Fibroblast of lung (primary cell): Measurements from ENCODE around the gene CLEC4F. TPM values are rescaled to one million over a fixed set of nuclear protein-coding genes. Genes with fewer than 3 reads are reported as not detected.

ENCODE experiments used
- DNase-seq, 2 donors: peaks; one replicate each; pipeline versions ENCODE4 v3.0.0 to v3.0.0-alpha.2; 2010; ENCODE audit warnings: low read depth in 2 of 2
- H2AFZ ChIP-seq: 2 replicates; pipeline ENCODE4 v1.5.1; 2012; ENCODE audit warnings: low read length, control low read depth, inconsistent platforms
- H3K27ac ChIP-seq: 2 replicates; pipeline ENCODE4 v1.5.1; 2011; ENCODE audit warnings: low read length, control low read depth; ENCODE audit not compliant: insufficient read depth
- H3K27me3 ChIP-seq: 2 replicates; pipeline ENCODE4 v1.5.1; 2011; ENCODE audit warnings: mild to moderate bottlenecking, low read length; ENCODE audit not compliant: control insufficient read depth, insufficient read depth
- H3K36me3 ChIP-seq: 2 replicates; pipeline ENCODE4 v1.5.1; 2011; ENCODE audit warnings: low read length; ENCODE audit not compliant: control insufficient read depth, insufficient read depth
- H3K4me1 ChIP-seq: 2 replicates; pipeline ENCODE4 v1.5.1; 2011; ENCODE audit warnings: low read length; ENCODE audit not compliant: control insufficient read depth, insufficient read depth; ENCODE audit errors: extremely low read depth
- H3K4me2 ChIP-seq: 2 replicates; pipeline ENCODE4 v1.5.1; 2011; ENCODE audit warnings: low read length, control low read depth; ENCODE audit not compliant: insufficient read depth; ENCODE audit errors: extremely low read depth
- H3K4me3 ChIP-seq, 4 experiments: fragments of 200-600 bp in 1 of 4; sonication (generic) in 1 of 4; replicated peaks in 1 of 4; 2 replicates each; pipeline ENCODE4 v1.5.1; 2011 to 2016; ENCODE audit warnings: low read length in 4 of 4, low read depth in 3 of 4, mild to moderate bottlenecking in 3 of 4, control low read depth in 2 of 4, inconsistent platforms in 1 of 4, mixed read lengths in 1 of 4; ENCODE audit not compliant: insufficient read depth in 1 of 4; ENCODE audit errors: control extremely low read depth in 1 of 4
- H3K79me2 ChIP-seq: 2 replicates; pipeline ENCODE4 v1.5.1; 2012; ENCODE audit warnings: mild to moderate bottlenecking, low read length, inconsistent platforms; ENCODE audit not compliant: control insufficient read depth, insufficient read depth
- H3K9ac ChIP-seq: 2 replicates; pipeline ENCODE4 v1.5.1; 2011; ENCODE audit warnings: mild to moderate bottlenecking, low read length, control low read depth; ENCODE audit not compliant: insufficient read depth
- H3K9me3 ChIP-seq: 2 replicates; pipeline ENCODE4 v1.5.1; 2012; ENCODE audit warnings: low read depth, low read length; ENCODE audit not compliant: control insufficient read depth, insufficient read depth
- H4K20me1 ChIP-seq: 2 replicates; pipeline ENCODE4 v1.5.1; 2011; ENCODE audit warnings: low read length; ENCODE audit not compliant: control insufficient read depth, insufficient read depth; ENCODE audit errors: extremely low read depth
- CTCF ChIP-seq, 2 donors: IDR thresholded peaks in 1 of 2; conservative IDR thresholded peaks in 1 of 2; 1 replicate in 1 of 2; 2 replicates in 1 of 2; pipeline ENCODE4 v1.5.1; 2011 to 2012; ENCODE audit warnings: low read length in 2 of 2, control low read depth in 1 of 2, inconsistent platforms in 1 of 2, low read depth in 1 of 2, mild to moderate bottlenecking in 1 of 2
- EZH2 ChIP-seq: IDR thresholded peaks from 2 replicates; pipeline ENCODE4 v1.5.1; 2012; ENCODE audit warnings: low read length, control low read depth, mild to moderate bottlenecking; ENCODE audit errors: missing control alignments
- polyA plus RNA-seq, 2 donors: library from polyadenylated mRNA; depleted of rRNA in 1 of 2; stranded (reverse) in 1 of 2; unstranded in 1 of 2; fragments of >200 nt; gene quantifications; 2 replicates each; pipeline ENCODE4 v1.2.1, GENCODE V29; 2011 to 2012; ENCODE audit warnings: missing spikeins in 1 of 2
- total RNA-seq: library from RNA; depleted of rRNA; stranded (reverse); fragments of >200 nt; gene quantifications from 2 replicates; pipeline ENCODE4 v1.2.1, GENCODE V29; 2014

CLEC4F gene
- total and polyA plus RNA-seq, 2 donors (not counting 1 experiment from before 2014, with no cell fraction given): not detected

GRCh38 chr2:70851704-70852103, 31.3 kb upstream of the CLEC4F start:
- TF ChIP-seq CTCF (conservative IDR thresholded peaks at IDR 0.05 in 1 of 2, IDR thresholded peaks at IDR 0.05 in 1 of 2; ENCODE audit: low read depth in 1 of 2, low read length in 2 of 2): no peak
- TF ChIP-seq EZH2: no peak

GRCh38 chr2:70850925-70851324, 30.5 kb upstream of the CLEC4F start:
- H4K20me1 ChIP-seq: no peaks in the 10 kb centered on the region
- no peaks in the 10 kb centered on the region for H3K79me2 ChIP-seq
- H3K27me3 ChIP-seq: no peaks in the 10 kb centered on the region
- no peak overlapping the region for H3K4me2 ChIP-seq
- no peak for DNase-seq
- H3K36me3 ChIP-seq: no peaks in the 10 kb centered on the region
- no peaks in the 10 kb centered on the region for H3K9me3 ChIP-seq
- TF ChIP-seq EZH2: no peak
- no peak overlapping the region for H3K27ac ChIP-seq
- H2AFZ ChIP-seq: no peak overlapping the region
- no peak overlapping the region for H3K9ac ChIP-seq
- H3K4me1 ChIP-seq: no peaks in the 10 kb centered on the region
- H3K4me3 ChIP-seq: no peak overlapping the region

More at GRCh38 chr2:70851704-70852103, 31.3 kb upstream of the CLEC4F start:
- Histone ChIP-seq H3K4me1 (no peaks in the 10 kb centered on the region), H3K9me3 (no peaks in the 10 kb centered on the region), H2AFZ (no peak overlapping the region), H3K4me3 (no peak overlapping the region), H3K27ac (no peak overlapping the region), H3K4me2 (no peak overlapping the region), H4K20me1 (no peaks in the 10 kb centered on the region), H3K9ac (no peak overlapping the region), H3K36me3 (no peaks in the 10 kb centered on the region), H3K79me2 (no peaks in the 10 kb centered on the region), H3K27me3 (no peaks in the 10 kb centered on the region)
- DNase-seq: no peak

GRCh38 chr2:70842401-70842800, 22.0 kb upstream of the CLEC4F start:
- Histone ChIP-seq H3K9ac (no peak overlapping the region), H3K27me3 (no peaks in the 10 kb centered on the region), H3K4me3 (no peak overlapping the region), H3K79me2 (no peaks in the 10 kb centered on the region), H3K4me2 (no peak overlapping the region), H4K20me1 (no peaks in the 10 kb centered on the region), H2AFZ (no peak overlapping the region), H3K9me3 (no peaks in the 10 kb centered on the region), H3K36me3 (no peaks in the 10 kb centered on the region), H3K4me1 (no peaks in the 10 kb centered on the region), H3K27ac (no peak overlapping the region)
- TF ChIP-seq EZH2 (no peak), CTCF (conservative IDR thresholded peaks at IDR 0.05 in 1 of 2, IDR thresholded peaks at IDR 0.05 in 1 of 2; ENCODE audit: low read depth in 1 of 2, low read length in 2 of 2) (no peak)
- DNase-seq: no peak
